GM21515 (cell line): ENCODE results near the gene POTEB.
"Not testable (repeated sequence)": the region's sequence is repeated elsewhere in the genome, so short reads cannot be mapped to it uniquely, and the experiment has no call there.

ENCODE experiments used
- ATAC-seq: cut with Tn5 transposase; IDR thresholded peaks from one replicate; pipeline ENCODE4 v1.9.1; 2021; ENCODE audit not compliant: unreplicated experiment

The POTEB gene

GRCh38 chr15:21877635-21878034 is at the start of gene POTEB:
Gene POTEB, minus strand, starts transcription at chr15:21877735. Its CDS starts 489 bp downstream, at chr15:21877246.
- not testable (repeated sequence) for ATAC-seq

GRCh38 chr15:21890955-21891354 is 13.4 kb upstream of the POTEB start:
- ATAC-seq: not testable (repeated sequence)

GRCh38 chr15:21889542-21889941 is 12.0 kb upstream of the POTEB start:
- ATAC-seq: not testable (repeated sequence)

- not testable (repeated sequence) for ATAC-seq
These were observed 38.7 kb downstream of the POTEB start for GRCh38 chr15:21838831-21839230.
